H1 (cell line): Measurements from ENCODE around the gene CCL1. TPM values are rescaled to one million over a fixed set of nuclear protein-coding genes. Genes with fewer than 3 reads are reported as not detected.

Experiments
- CTCF ChIA-PET: fragments of 300-600 bp; sonication (Branson Sonifier 250); formaldehyde crosslinking; loops from one replicate; lab custom pipeline; 2021; ENCODE audit not compliant: partially characterized antibody; lab: Charles Lee
- POLR2A ChIA-PET: fragments of 300-600 bp; sonication (Branson Sonifier 250); formaldehyde crosslinking; loops from one replicate; lab custom pipeline; 2021; ENCODE audit warnings: inconsistent platforms; ENCODE audit not compliant: partially characterized antibody; lab: Charles Lee
- DNase-seq, 2 experiments: peaks; one replicate each; pipeline versions ENCODE4 v3.0.0 to v3.0.0-alpha.2; 2010 to 2022; ENCODE audit warnings: low spot score in 2 of 2, low read depth in 1 of 2, mixed read lengths in 1 of 2
- FAIRE-seq: peaks from 2 replicates; lab custom pipeline; 2011; peaks lifted over from hg19 to GRCh38; lab: Jason Lieb, UNC
- H2AFZ ChIP-seq: 2 replicates; pipeline ENCODE4 v1.8.1; 2012; ENCODE audit warnings: low read length, inconsistent platforms
- H2AK5ac ChIP-seq: 2 replicates; pipeline ENCODE4 v1.6.1; 2013; ENCODE audit warnings: low read depth, low read length
- H2BK120ac ChIP-seq: replicated peaks from 2 replicates; pipeline ENCODE3; 2013; ENCODE audit warnings: low read depth, low read length, inconsistent platforms
- H2BK12ac ChIP-seq: 2 replicates; pipeline ENCODE4 v1.6.1; 2013; ENCODE audit warnings: low read depth, low read length
- H2BK15ac ChIP-seq: 2 replicates; pipeline ENCODE4 v1.6.1; 2013; ENCODE audit warnings: low read length
- H2BK20ac ChIP-seq: 2 replicates; pipeline ENCODE4 v1.6.1; 2013; ENCODE audit warnings: low read length
- H2BK5ac ChIP-seq: 2 replicates; pipeline ENCODE4 v1.6.1; 2013; ENCODE audit warnings: low read depth, low read length
- H3K14ac ChIP-seq: 2 replicates; pipeline ENCODE4 v1.6.1; 2013; ENCODE audit warnings: inconsistent platforms; ENCODE audit not compliant: insufficient read length
- H3K18ac ChIP-seq: 2 replicates; pipeline ENCODE4 v1.6.1; 2013; ENCODE audit warnings: low read length; ENCODE audit errors: extremely low read depth
- H3K23ac ChIP-seq: 2 replicates; pipeline ENCODE4 v1.6.1; 2013; ENCODE audit warnings: inconsistent platforms; ENCODE audit not compliant: insufficient read length
- H3K23me2 ChIP-seq: 2 replicates; pipeline ENCODE4 v1.6.1; 2013; ENCODE audit warnings: low read depth, low read length
- H3K27ac ChIP-seq: 2 replicates; pipeline ENCODE4 v1.6.1; 2011; ENCODE audit warnings: low read depth, low read length, inconsistent platforms
- H3K27me3 ChIP-seq, 4 experiments: replicated peaks in 1 of 4; 1 replicate in 1 of 4; 2 replicates in 3 of 4; pipeline versions ENCODE4 v1.6.1 to v1.8.1; 2011 to 2013; ENCODE audit warnings: low read length in 3 of 4, mild to moderate bottlenecking in 3 of 4, inconsistent platforms in 2 of 4, mixed read lengths in 2 of 4, moderate library complexity in 1 of 4; ENCODE audit not compliant: control insufficient read depth in 3 of 4, insufficient read depth in 3 of 4; ENCODE audit errors: extremely low read depth in 1 of 4
- H3K36me3 ChIP-seq, 4 experiments: 2 replicates each; pipeline versions ENCODE4 v1.6.1 to v1.8.1; 2011 to 2013; ENCODE audit warnings: mild to moderate bottlenecking in 4 of 4, low read length in 3 of 4, moderate library complexity in 2 of 4, control low read depth in 1 of 4, inconsistent platforms in 1 of 4; ENCODE audit not compliant: insufficient read depth in 4 of 4, control insufficient read depth in 2 of 4
- H3K4ac ChIP-seq: replicated peaks from 2 replicates; pipeline ENCODE3; 2013; ENCODE audit warnings: low read length, low read depth, mixed read lengths, inconsistent platforms; ENCODE audit not compliant: insufficient read length
- H3K4me1 ChIP-seq, 4 experiments: replicated peaks in 1 of 4; 1 replicate in 1 of 4; 2 replicates in 3 of 4; pipeline versions ENCODE4 v1.6.1 to v1.8.1; 2011 to 2013; ENCODE audit warnings: low read length in 3 of 4, inconsistent platforms in 2 of 4, mixed read lengths in 1 of 4; ENCODE audit not compliant: insufficient read depth in 4 of 4, control insufficient read depth in 3 of 4
- H3K4me2 ChIP-seq, 2 experiments: 2 replicates each; pipeline versions ENCODE4 v1.6.1 to v1.8.1; 2011 to 2013; ENCODE audit warnings: low read depth in 2 of 2, low read length in 2 of 2, control low read depth in 1 of 2, inconsistent platforms in 1 of 2, mild to moderate bottlenecking in 1 of 2; ENCODE audit not compliant: insufficient read depth in 1 of 2
- H3K4me3 ChIP-seq, 4 experiments: fragments of 200-600, 300-600 bp in 1 of 4; sonication (generic), shearing (Covaris generic), sonication (Bioruptor Twin) in 1 of 4; 2 replicates each; pipeline versions ENCODE4 v1.5.1 to v1.8.1; 2011 to 2016; ENCODE audit warnings: low read length in 4 of 4, low read depth in 3 of 4, control low read depth in 2 of 4, inconsistent platforms in 2 of 4, mild to moderate bottlenecking in 2 of 4, mixed read lengths in 1 of 4, moderate library complexity in 1 of 4; ENCODE audit not compliant: insufficient read depth in 2 of 4; ENCODE audit errors: extremely low read depth in 1 of 4
- H3K56ac ChIP-seq: replicated peaks from 2 replicates; pipeline ENCODE3; 2013; ENCODE audit warnings: low read depth, mild to moderate bottlenecking, mixed read lengths, low read length, inconsistent platforms; ENCODE audit not compliant: insufficient read length
- H3K79me1 ChIP-seq: 2 replicates; pipeline ENCODE4 v1.6.1; 2013; ENCODE audit warnings: low read depth, low read length, control low read depth
- H3K79me2 ChIP-seq, 2 experiments: 2 replicates each; pipeline versions ENCODE4 v1.6.1 to v1.8.1; 2012 to 2013; ENCODE audit warnings: low read length in 2 of 2, mild to moderate bottlenecking in 2 of 2, inconsistent platforms in 1 of 2; ENCODE audit not compliant: insufficient read depth in 2 of 2, control insufficient read depth in 1 of 2
- H3K9ac ChIP-seq, 4 experiments: replicated peaks in 1 of 4; 1 replicate in 1 of 4; 2 replicates in 3 of 4; pipeline versions ENCODE4 v1.6.1 to v1.8.1; 2011 to 2013; ENCODE audit warnings: low read depth in 3 of 4, low read length in 3 of 4, control low read depth in 2 of 4, mild to moderate bottlenecking in 2 of 4, moderate library complexity in 2 of 4, inconsistent platforms in 1 of 4; ENCODE audit errors: extremely low read depth in 1 of 4
- H3K9me3 ChIP-seq, 2 experiments: 2 replicates each; pipeline versions ENCODE4 v1.6.1 to v1.8.1; 2012 to 2013; ENCODE audit warnings: mild to moderate bottlenecking in 2 of 2, moderate library complexity in 2 of 2, control low read depth in 1 of 2, inconsistent platforms in 1 of 2, low read depth in 1 of 2, low read length in 1 of 2, mixed read lengths in 1 of 2; ENCODE audit not compliant: insufficient read depth in 2 of 2
- H4K20me1 ChIP-seq, 2 experiments: replicated peaks in 1 of 2; 2 replicates each; pipeline versions ENCODE3 to v1.8.1; 2011 to 2013; ENCODE audit warnings: inconsistent platforms in 2 of 2, low read length in 2 of 2, mild to moderate bottlenecking in 1 of 2; ENCODE audit not compliant: insufficient read depth in 2 of 2, control insufficient read depth in 1 of 2
- H4K5ac ChIP-seq: 2 replicates; pipeline ENCODE4 v1.6.1; 2013; ENCODE audit warnings: low read length, low read depth, mixed read lengths, inconsistent platforms; ENCODE audit not compliant: insufficient read length
- H4K8ac ChIP-seq: 2 replicates; pipeline ENCODE4 v1.8.0; 2013; ENCODE audit warnings: mild to moderate bottlenecking, moderate library complexity, low read length, inconsistent platforms; ENCODE audit not compliant: insufficient read depth; ENCODE audit errors: extremely low read depth
- H4K91ac ChIP-seq: replicated peaks from 2 replicates; pipeline ENCODE3; 2013; ENCODE audit warnings: low read length, mixed read lengths, inconsistent platforms; ENCODE audit not compliant: insufficient read length
- MAFK ChIP-seq: IDR thresholded peaks from 2 replicates; pipeline ENCODE4 v1.6.1; 2012; ENCODE audit warnings: low read depth, mild to moderate bottlenecking, improper control_type of control experiment, low read length
- NANOG ChIP-seq: IDR thresholded peaks from 2 replicates; pipeline ENCODE4 v1.6.1; 2011; ENCODE audit warnings: low read length, low read depth, mild to moderate bottlenecking, inconsistent platforms; ENCODE audit not compliant: insufficient read depth, poor library complexity, severe bottlenecking
- TCF12 ChIP-seq: IDR thresholded peaks from 2 replicates; pipeline ENCODE4 v1.6.1; 2011; ENCODE audit warnings: low read depth, mild to moderate bottlenecking, low read length
- YY1 ChIP-seq: IDR thresholded peaks from 2 replicates; pipeline ENCODE4 v1.6.1; 2011; ENCODE audit warnings: low read depth, mild to moderate bottlenecking, low read length
- WGBS, 2 experiments: shearing (Covaris generic) in 1 of 2; methylation state at CpG; one replicate each; pipeline versions ENCODE4 v1.1.6 to v1.1.7; 2013 to 2015; ENCODE audit warnings: low lambda C conversion rate in 2 of 2, mixed read lengths in 2 of 2, inconsistent platforms in 1 of 2, low coverage in 1 of 2, missing lambda C conversion rate in 1 of 2; ENCODE audit not compliant: insufficient replicate concordance in 2 of 2, insufficient coverage in 1 of 2, insufficient read length in 1 of 2; ENCODE audit errors: extremely low coverage in 1 of 2, missing lambda C conversion rate in 1 of 2; 5-methylcytosine and 5-hydroxymethylcytosine counted together
- polyA plus RNA-seq, 7 experiments: library from polyadenylated mRNA; depleted of rRNA in 3 of 7; stranded (reverse) in 5 of 7; unstranded in 2 of 7; fragments of >200 nt in 5 of 7; fragments of 200-250 nt in 2 of 7; gene quantifications; 1 replicate in 5 of 7; 2 replicates in 1 of 7; 4 replicates in 1 of 7; pipeline versions ENCODE4 v1.2.1 to v1.2.3, GENCODE V29; 2011 to 2013; ENCODE audit warnings: missing spikeins in 2 of 7, mixed read lengths in 2 of 7
- total RNA-seq: library from RNA; stranded (reverse); fragmentation: NEBNext Ultra II Directional; extraction: Animal tissue kit (Norgen Biotek cat#: 25700); gene quantifications from 2 replicates; pipeline ENCODE4 v1.2.1, GENCODE V29; 2021

The CCL1 gene
- total and polyA plus RNA-seq, 2 of the 8 experiments (the other 6 are each of a cell fraction or from before 2014, with no cell fraction given), result not detected

DNA sequence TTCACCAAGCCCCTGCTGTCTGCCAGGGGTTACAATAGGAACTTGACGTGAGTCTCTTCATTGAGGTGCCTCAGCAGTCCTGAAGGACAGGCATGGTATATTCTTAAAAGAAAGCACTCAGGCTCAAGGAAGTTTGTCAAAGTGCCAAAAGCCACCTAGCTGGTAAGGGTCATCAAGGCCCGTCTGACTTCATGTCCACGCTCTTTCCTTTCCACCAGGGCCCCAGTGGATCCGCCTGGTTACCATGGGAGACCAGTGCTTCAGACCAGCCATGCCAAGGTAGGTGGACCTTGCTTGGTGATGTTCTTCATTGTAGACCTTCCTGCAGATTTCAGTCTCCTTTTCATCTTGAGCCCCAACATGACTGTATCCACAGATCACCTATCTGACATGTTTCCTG, 27.6 kb upstream of the CCL1 start:
- no peak overlapping the region for H2BK5ac ChIP-seq
- WGBS, 2 experiments, result 88% methylated on average over 4 of the region's 4 CpGs; no CpG with 5 or more reads in 1 of the 2 experiments
- no peak overlapping the region for H2AK5ac ChIP-seq
- no peak for FAIRE-seq
- H2BK120ac ChIP-seq, result no peak overlapping the region
- POLR2A ChIA-PET, result no interaction called here
- no peaks in the 10 kb centered on the region for H4K20me1 ChIP-seq
- no peak overlapping the region for H2BK20ac ChIP-seq
- H2BK15ac ChIP-seq, result no peak overlapping the region; the same call in 1 of the 2 replicates
- TF ChIP-seq TCF12, result no peak
- TF ChIP-seq MAFK, result no peak
- TF ChIP-seq NANOG, result no peak
- no peak for TF ChIP-seq YY1
- no peak overlapping the region for H3K4me3 ChIP-seq
- no peaks in the 10 kb centered on the region; a peak in 1 of 7 replicates for H3K27me3 ChIP-seq
- H3K79me2 ChIP-seq, result no peaks in the 10 kb centered on the region
- no peak for DNase-seq
- H4K8ac ChIP-seq, result no peak overlapping the region
- no peak overlapping the region for H3K14ac ChIP-seq
- H2AFZ ChIP-seq, result no peak overlapping the region
- no peaks in the 10 kb centered on the region for H3K4me1 ChIP-seq
- no peak overlapping the region for H3K9ac ChIP-seq
- H3K18ac ChIP-seq, result no peak overlapping the region
- H3K23me2 ChIP-seq, result no peaks in the 10 kb centered on the region
- no peak overlapping the region for H4K91ac ChIP-seq
- no peaks in the 10 kb centered on the region for H3K9me3 ChIP-seq
- no peak overlapping the region for H3K56ac ChIP-seq
- H2BK12ac ChIP-seq, result no peak overlapping the region
- H3K79me1 ChIP-seq, result no peaks in the 10 kb centered on the region
- H3K23ac ChIP-seq, result no peak overlapping the region
- H4K5ac ChIP-seq, result no peak overlapping the region
- H3K4me2 ChIP-seq, result no peak overlapping the region
- H3K27ac ChIP-seq, result no peak overlapping the region
- no peak overlapping the region for H3K4ac ChIP-seq
- CTCF ChIA-PET, result interaction anchor here (1.0 to 1.2 kb wide), 3 partner anchors 8 to 152 kb away, joined by 3 to 4 read pairs (median 3); no protein-coding TSS in a partner anchor
- no peaks in the 10 kb centered on the region for H3K36me3 ChIP-seq
